Hippocampal formation (tissue), 2 donors: ENCODE measurements around the gene ARRB1.
"Not testable (repeated sequence)": the region's sequence is repeated elsewhere in the genome, so short reads cannot be mapped to it uniquely, and the experiment has no call there.

Source experiments
- DNase-seq, 2 donors: peaks; one replicate each; lab custom pipeline; 2025; lab: John Stamatoyannopoulos, UW

Gene ARRB1

GRCh38 chr11:75274716-75275115 lies 76.7 kb downstream of the ARRB1 start:
- DNase-seq, result not testable (repeated sequence)

GRCh38 chr11:75273411-75274391 lies 77.8 kb downstream of the ARRB1 start:
- no peak for DNase-seq

GRCh38 chr11:75272821-75273301 lies 78.6 kb downstream of the ARRB1 start:
- no peak for DNase-seq

- DNase-seq, result no peak
Observed at GRCh38 chr11:75272391-75272790, 79.1 kb downstream of the ARRB1 start.

- no peak for DNase-seq
Observed at GRCh38 chr11:75271730-75272129, 79.7 kb downstream of the ARRB1 start.

- DNase-seq, result no peak
Observed at GRCh38 chr11:75270896-75271418, 80.5 kb downstream of the ARRB1 start.

GRCh38 chr11:75269896-75270295 lies 81.6 kb downstream of the ARRB1 start:
- no peak for DNase-seq

- DNase-seq, result no peak
Observed at GRCh38 chr11:75269367-75269660, 82.1 kb downstream of the ARRB1 start.

- DNase-seq, result no peak
Observed at GRCh38 chr11:75268626-75269366, 82.7 kb downstream of the ARRB1 start.

- DNase-seq, result no peak
Observed at GRCh38 chr11:75267171-75267970, 84.1 kb downstream of the ARRB1 start.

- DNase-seq, result no peak
Observed at GRCh38 chr11:75265851-75266531, 85.5 kb downstream of the ARRB1 start.

- DNase-seq, result no peak
Observed at GRCh38 chr11:75264971-75265370, 86.5 kb downstream of the ARRB1 start.

GRCh38 chr11:75264356-75264755 lies 87.1 kb downstream of the ARRB1 start:
- DNase-seq, result no peak

GRCh38 chr11:75263944-75264349 lies 87.5 kb downstream of the ARRB1 start:
- no peak for DNase-seq

GRCh38 chr11:75262961-75263852 lies 88.3 kb downstream of the ARRB1 start:
- no peak for DNase-seq

GRCh38 chr11:75262436-75262835 lies 89.0 kb downstream of the ARRB1 start:
- DNase-seq, result no peak

- DNase-seq, result no peak
Observed at GRCh38 chr11:75261902-75262361, 89.5 kb downstream of the ARRB1 start.

GRCh38 chr11:75260396-75261170 lies 90.9 kb downstream of the ARRB1 start:
- no peak for DNase-seq

GRCh38 chr11:75254326-75254725 lies 97.1 kb downstream of the ARRB1 start:
- no peak for DNase-seq
